HG03558 (cell line): ENCODE results near the gene UCHL5.
"Not testable (repeated sequence)": the region's sequence is repeated elsewhere in the genome, so short reads cannot be mapped to it uniquely, and the experiment has no call there.

ENCODE experiments used
- ATAC-seq: cut with Tn5 transposase; IDR thresholded peaks from one replicate; pipeline ENCODE4 v1.9.1; 2021; ENCODE audit warnings: moderate number of reproducible peaks; ENCODE audit not compliant: unreplicated experiment; ENCODE audit errors: extremely low read depth

Gene UCHL5

DNA sequence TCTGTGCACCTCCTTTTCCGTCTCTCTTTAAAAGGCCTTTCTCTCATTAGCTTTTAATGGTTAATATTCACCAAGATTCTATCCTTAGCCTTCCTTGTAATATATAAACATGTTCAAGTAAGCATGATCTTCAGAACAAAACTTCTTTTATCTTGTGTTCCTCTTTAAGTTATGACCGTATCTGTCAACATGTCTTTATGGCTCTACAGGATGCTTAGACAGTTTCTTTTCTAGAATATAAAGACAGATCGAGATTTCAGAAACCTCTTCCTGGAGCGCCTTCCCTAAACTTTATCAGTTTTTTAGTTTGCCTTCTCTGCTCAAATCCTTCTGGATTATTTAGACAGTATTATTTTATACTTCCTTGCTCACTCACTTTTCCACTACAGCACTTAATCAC lies 7.4 kb upstream of the UCHL5 start:
- no peak for ATAC-seq

DNA sequence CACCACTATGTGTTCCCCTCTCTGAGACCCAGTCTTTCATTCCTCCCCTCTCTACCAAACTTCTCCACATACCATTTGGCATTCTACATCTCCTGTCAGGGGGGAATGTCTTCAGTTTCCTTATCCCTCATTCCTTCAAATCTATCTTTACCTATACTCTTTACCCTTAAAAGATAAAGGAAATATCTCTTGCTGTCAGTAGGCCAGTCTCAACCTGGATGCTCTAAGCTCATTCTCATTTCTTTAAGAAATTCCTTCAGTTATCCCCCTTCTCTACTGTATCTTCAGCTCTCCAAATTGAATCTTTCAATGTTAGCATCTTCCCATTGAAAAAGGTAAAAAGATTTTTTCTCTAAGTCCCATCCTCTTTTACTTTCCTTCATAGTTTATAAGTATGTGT lies 6.8 kb upstream of the UCHL5 start:
- no peak for ATAC-seq

- ATAC-seq, result no peak
Observed at GRCh38 chr1:193062698-193063463, 3.7 kb upstream of the UCHL5 start.

DNA sequence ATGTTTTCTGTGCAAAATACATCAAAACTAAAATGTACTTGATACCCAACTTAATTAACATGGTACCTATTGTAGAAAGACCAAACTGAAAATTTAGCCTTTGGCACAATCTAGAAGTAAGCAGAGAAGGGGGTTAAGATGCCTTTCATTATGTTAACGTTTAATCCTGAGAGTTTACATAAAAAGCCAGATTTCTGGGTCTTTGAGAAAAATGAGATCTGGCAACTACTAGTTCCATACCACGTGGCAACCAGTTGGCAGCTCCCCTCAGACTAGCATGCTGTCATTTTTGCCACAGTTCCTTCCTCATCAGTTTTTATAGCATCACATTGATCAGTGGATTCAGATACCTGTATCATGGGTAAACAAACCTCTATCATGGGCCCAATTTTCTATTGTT lies 1.8 kb upstream of the UCHL5 start:
- ATAC-seq, result no peak

DNA sequence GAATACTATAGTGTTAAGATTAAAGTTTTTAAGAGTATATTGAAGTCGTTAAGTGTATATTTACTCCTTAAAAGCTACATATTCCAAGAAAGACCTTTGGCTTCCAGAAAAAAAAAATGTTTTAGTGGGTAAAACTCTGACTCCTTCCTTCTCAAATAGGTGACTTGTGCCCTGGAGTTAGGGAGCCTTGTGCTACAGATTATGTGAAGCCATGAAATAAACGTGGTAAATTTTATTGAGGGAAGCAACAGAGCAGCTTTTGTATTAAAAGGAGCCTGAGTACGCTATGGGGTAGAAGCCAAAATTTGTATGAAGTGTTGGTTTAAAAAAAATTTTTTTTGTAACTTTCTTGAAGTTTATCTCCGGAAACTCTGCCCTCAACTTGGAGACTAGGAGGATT lies 1.2 kb upstream of the UCHL5 start:
- ATAC-seq, result no peak

DNA sequence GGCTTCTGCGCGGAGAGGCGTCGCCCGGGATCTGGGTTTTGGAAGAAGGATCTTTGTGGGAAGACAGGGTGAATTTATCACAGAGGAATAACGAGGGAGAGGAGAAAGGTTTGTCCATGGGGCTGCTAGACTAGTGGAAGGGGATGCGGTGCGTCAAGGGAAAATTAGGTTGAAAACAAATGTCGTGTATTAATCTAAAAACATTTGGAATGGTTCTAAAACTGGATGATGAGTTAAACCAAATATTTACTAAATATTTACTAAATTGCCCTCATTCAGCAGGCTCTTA lies 899 bp upstream of the UCHL5 start:
- ATAC-seq, result no peak

GRCh38 chr1:193058529-193059281 lies 455 bp downstream of the UCHL5 start:
- peak; percentile 30 for ATAC-seq

- ATAC-seq, result no peak
Observed at GRCh38 chr1:193054169-193054675, 4.9 kb downstream of the UCHL5 start.

- ATAC-seq, result not testable (repeated sequence)
Observed at GRCh38 chr1:193048913-193049312, 10.2 kb downstream of the UCHL5 start.

DNA sequence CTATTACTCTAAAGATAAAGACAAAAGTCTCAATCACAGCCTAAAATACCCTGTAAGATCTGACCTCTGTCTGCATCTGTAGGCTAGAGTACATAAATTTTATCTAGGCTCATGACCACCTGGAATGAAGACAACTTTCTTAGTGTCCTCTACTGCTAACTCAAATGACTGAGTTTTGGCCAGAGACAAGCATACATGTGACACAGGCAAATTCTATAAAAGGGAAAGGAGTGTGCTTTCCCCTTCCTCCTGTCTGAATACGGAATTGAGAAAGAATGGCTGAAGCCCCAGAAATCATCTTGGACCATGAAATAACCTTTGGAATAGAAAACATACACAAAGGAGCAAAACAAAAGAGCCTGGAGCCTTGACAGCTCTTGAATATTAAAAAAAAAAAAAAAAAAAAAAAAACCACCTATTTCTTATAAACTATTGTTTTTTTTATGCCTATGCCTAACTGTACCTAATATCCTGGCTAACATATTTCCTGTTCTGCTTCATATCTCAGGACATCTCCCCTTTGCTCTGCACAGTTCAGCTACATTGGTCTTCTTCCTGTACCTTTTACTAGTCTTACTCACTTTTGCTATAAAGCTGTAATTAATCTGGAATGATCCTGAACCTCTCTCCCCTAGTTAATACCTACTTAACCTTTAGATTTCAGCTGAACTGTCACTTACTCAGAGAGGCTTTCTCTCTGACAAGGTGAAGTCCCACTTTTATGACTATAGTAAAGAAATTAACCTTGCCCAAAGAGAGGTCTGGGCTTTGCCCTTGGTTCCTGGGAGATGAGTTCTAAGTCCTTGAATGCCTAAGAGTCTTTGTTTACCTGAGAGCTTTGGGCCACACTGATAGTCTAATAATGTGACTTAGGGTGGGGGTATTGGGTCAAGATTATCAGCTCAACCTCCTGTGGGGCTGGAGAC lies 16.1 kb downstream of the UCHL5 start:
- no peak for ATAC-seq

- ATAC-seq, result no peak
Observed at GRCh38 chr1:193040011-193040410, 19.1 kb downstream of the UCHL5 start.

- ATAC-seq, result no peak
Observed at GRCh38 chr1:193036337-193037047, 22.7 kb downstream of the UCHL5 start.

GRCh38 chr1:193033610-193034009 lies 25.6 kb downstream of the UCHL5 start:
- ATAC-seq, result no peak

GRCh38 chr1:193032643-193033427 lies 26.3 kb downstream of the UCHL5 start:
- not testable (repeated sequence) for ATAC-seq

- ATAC-seq, result no peak
Observed at GRCh38 chr1:193031431-193031830, 27.7 kb downstream of the UCHL5 start.

GRCh38 chr1:193030280-193030679 lies 28.9 kb downstream of the UCHL5 start:
- ATAC-seq, result no peak

DNA sequence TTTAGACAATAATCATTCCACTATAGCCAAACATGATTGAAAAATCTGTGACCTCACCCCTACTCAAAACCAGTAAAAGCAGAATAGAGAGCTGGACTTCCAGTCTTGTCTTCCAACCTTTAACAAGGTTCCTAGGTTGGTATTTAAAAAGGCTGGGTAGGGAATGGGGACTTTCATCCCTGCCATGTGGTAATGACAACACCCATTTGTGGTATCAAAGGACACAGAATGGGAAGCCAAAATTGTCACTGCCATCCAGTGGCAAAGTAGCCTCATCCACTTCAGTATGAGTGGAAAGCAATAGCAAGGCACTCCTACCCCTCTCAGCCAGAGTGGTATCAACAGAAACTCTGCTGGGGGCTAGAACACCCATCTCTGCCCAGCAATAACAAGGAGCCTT lies 33.9 kb downstream of the UCHL5 start:
- ATAC-seq, result no peak

GRCh38 chr1:193019442-193020026 lies 39.6 kb downstream of the UCHL5 start:
- no peak for ATAC-seq

- ATAC-seq, result no peak
Observed at GRCh38 chr1:193016788-193017187, 42.4 kb downstream of the UCHL5 start.
